ENCODE measurements around the gene SLC30A1.
"Not testable (repeated sequence)": the region's sequence is repeated elsewhere in the genome, so short reads cannot be mapped to it uniquely, and the experiment has no call there.

SLC30A1 gene

GRCh38 chr1:211541278-211541677 is 37.7 kb downstream of the SLC30A1 start:
- H3K27me3 ChIP-seq (ENCODE audit: insufficient read depth, low read length), result no peaks in the 10 kb centered on the region; the same call in 1 of the 2 replicates
- no peak overlapping the region for H3K27ac ChIP-seq (ENCODE audit: low read depth, low read length, poor library complexity, severe bottlenecking)
- no peaks in the 10 kb centered on the region; the same call in 1 of the 2 replicates for H3K36me3 ChIP-seq (ENCODE audit: insufficient read depth, low read length)
- H3K79me2 ChIP-seq (ENCODE audit: insufficient read depth, low read length), result no peaks in the 10 kb centered on the region
- no peak overlapping the region for H2AFZ ChIP-seq (ENCODE audit: low read length)
- H3K4me1 ChIP-seq (ENCODE audit: insufficient read depth, low read length, severe bottlenecking), result no peaks in the 10 kb centered on the region
- no peaks in the 10 kb centered on the region for H3K9me3 ChIP-seq (ENCODE audit: low read length)
- no peaks in the 10 kb centered on the region for H3F3A ChIP-seq (ENCODE audit: insufficient read depth, low read length)
- H3K4me2 ChIP-seq (ENCODE audit: low read length), result no peak overlapping the region
- H3K4me3 ChIP-seq (ENCODE audit: low read depth, low read length, poor library complexity, severe bottlenecking), result no peak overlapping the region
- TF ChIP-seq, protein P1, sequence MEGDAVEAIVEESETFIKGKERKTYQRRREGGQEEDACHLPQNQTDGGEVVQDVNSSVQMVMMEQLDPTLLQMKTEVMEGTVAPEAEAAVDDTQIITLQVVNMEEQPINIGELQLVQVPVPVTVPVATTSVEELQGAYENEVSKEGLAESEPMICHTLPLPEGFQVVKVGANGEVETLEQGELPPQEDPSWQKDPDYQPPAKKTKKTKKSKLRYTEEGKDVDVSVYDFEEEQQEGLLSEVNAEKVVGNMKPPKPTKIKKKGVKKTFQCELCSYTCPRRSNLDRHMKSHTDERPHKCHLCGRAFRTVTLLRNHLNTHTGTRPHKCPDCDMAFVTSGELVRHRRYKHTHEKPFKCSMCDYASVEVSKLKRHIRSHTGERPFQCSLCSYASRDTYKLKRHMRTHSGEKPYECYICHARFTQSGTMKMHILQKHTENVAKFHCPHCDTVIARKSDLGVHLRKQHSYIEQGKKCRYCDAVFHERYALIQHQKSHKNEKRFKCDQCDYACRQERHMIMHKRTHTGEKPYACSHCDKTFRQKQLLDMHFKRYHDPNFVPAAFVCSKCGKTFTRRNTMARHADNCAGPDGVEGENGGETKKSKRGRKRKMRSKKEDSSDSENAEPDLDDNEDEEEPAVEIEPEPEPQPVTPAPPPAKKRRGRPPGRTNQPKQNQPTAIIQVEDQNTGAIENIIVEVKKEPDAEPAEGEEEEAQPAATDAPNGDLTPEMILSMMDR (IDR thresholded peaks at IDR 0.05; ENCODE audit: low read length), result no peak
- TF ChIP-seq EZH2 (IDR thresholded peaks at IDR 0.05; ENCODE audit: borderline replicate concordance, low read length), result no peak
- H4K20me1 ChIP-seq (ENCODE audit: insufficient read depth, low read length), result no peaks in the 10 kb centered on the region
- no peak overlapping the region for H3K9ac ChIP-seq (ENCODE audit: low read length)
- H3K9me2 ChIP-seq (ENCODE audit: low read depth, low read length), result no peaks in the 10 kb centered on the region

GRCh38 chr1:211540824-211541223 is 38.1 kb downstream of the SLC30A1 start:
- not testable (repeated sequence) for H2AFZ ChIP-seq (ENCODE audit: low read length); H3F3A ChIP-seq (ENCODE audit: insufficient read depth, low read length); H3K9me2 ChIP-seq (ENCODE audit: low read depth, low read length); H4K20me1 ChIP-seq (ENCODE audit: insufficient read depth, low read length); H3K4me1 ChIP-seq (ENCODE audit: insufficient read depth, low read length, severe bottlenecking); H3K27me3 ChIP-seq (ENCODE audit: insufficient read depth, low read length); H3K27ac ChIP-seq (ENCODE audit: low read depth, low read length, poor library complexity, severe bottlenecking); H3K79me2 ChIP-seq (ENCODE audit: insufficient read depth, low read length); H3K9ac ChIP-seq (ENCODE audit: low read length); H3K9me3 ChIP-seq (ENCODE audit: low read length); H3K4me2 ChIP-seq (ENCODE audit: low read length); H3K4me3 ChIP-seq (ENCODE audit: low read depth, low read length, poor library complexity, severe bottlenecking); H3K36me3 ChIP-seq (ENCODE audit: insufficient read depth, low read length)

GRCh38 chr1:211538287-211538686 is 40.7 kb downstream of the SLC30A1 start:
- H3K27me3 ChIP-seq (ENCODE audit: insufficient read depth, low read length), result no peaks in the 10 kb centered on the region; the same call in 1 of the 2 replicates
- no peaks in the 10 kb centered on the region for H3K9me2 ChIP-seq (ENCODE audit: low read depth, low read length)
- H3K79me2 ChIP-seq (ENCODE audit: insufficient read depth, low read length), result no peaks in the 10 kb centered on the region
- no peaks in the 10 kb centered on the region for H3K9me3 ChIP-seq (ENCODE audit: low read length)
- no peak overlapping the region for H2AFZ ChIP-seq (ENCODE audit: low read length)
- H3K27ac ChIP-seq (ENCODE audit: low read depth, low read length, poor library complexity, severe bottlenecking), result no peak overlapping the region
- no peaks in the 10 kb centered on the region; the same call in 1 of the 2 replicates for H3K36me3 ChIP-seq (ENCODE audit: insufficient read depth, low read length)
- no peaks in the 10 kb centered on the region for H3K4me1 ChIP-seq (ENCODE audit: insufficient read depth, low read length, severe bottlenecking)
- H3K9ac ChIP-seq (ENCODE audit: low read length), result no peak overlapping the region
- no peak overlapping the region for H3K4me3 ChIP-seq (ENCODE audit: low read depth, low read length, poor library complexity, severe bottlenecking)
- H3K4me2 ChIP-seq (ENCODE audit: low read length), result no peak overlapping the region
- no peaks in the 10 kb centered on the region for H3F3A ChIP-seq (ENCODE audit: insufficient read depth, low read length)
- no peaks in the 10 kb centered on the region for H4K20me1 ChIP-seq (ENCODE audit: insufficient read depth, low read length)
- no peak for TF ChIP-seq EZH2 (IDR thresholded peaks at IDR 0.05; ENCODE audit: borderline replicate concordance, low read length)
- TF ChIP-seq, protein P1 (IDR thresholded peaks at IDR 0.05; ENCODE audit: low read length), result no peak

DNA sequence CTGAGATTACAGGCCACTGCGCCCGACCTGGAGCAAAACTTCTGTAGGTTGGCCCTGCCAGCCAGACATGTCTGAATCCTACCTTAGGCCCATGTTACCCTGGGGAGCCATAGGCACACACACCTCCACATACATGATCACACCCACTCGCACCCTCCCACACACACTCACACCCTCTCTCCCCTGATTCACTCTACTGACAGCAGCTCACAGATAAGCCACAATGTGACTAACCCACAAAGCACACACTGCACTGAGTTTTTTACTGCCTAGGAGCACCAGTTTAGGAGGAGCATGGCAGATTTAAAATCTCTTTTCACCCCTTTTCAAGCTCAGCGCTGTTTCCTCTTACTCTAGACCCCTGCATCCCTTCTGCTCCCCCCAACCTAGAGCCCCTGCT is 41.7 kb downstream of the SLC30A1 start:
- Histone ChIP-seq H3K27me3 (ENCODE audit: insufficient read depth, low read length) (no peaks in the 10 kb centered on the region; the same call in 1 of the 2 replicates), H3K9me3 (ENCODE audit: low read length) (no peaks in the 10 kb centered on the region), H3K79me2 (ENCODE audit: insufficient read depth, low read length) (no peaks in the 10 kb centered on the region), H3K4me1 (ENCODE audit: insufficient read depth, low read length, severe bottlenecking) (no peaks in the 10 kb centered on the region), H3K4me3 (ENCODE audit: low read depth, low read length, poor library complexity, severe bottlenecking) (no peak overlapping the region), H4K20me1 (ENCODE audit: insufficient read depth, low read length) (no peaks in the 10 kb centered on the region), H3K4me2 (ENCODE audit: low read length) (no peak overlapping the region), H3K36me3 (ENCODE audit: insufficient read depth, low read length) (no peaks in the 10 kb centered on the region; the same call in 1 of the 2 replicates), H3F3A (ENCODE audit: insufficient read depth, low read length) (no peaks in the 10 kb centered on the region), H3K9me2 (ENCODE audit: low read depth, low read length) (no peaks in the 10 kb centered on the region), H3K27ac (ENCODE audit: low read depth, low read length, poor library complexity, severe bottlenecking) (no peak overlapping the region), H2AFZ (ENCODE audit: low read length) (no peak overlapping the region), H3K9ac (ENCODE audit: low read length) (no peak overlapping the region)
- TF ChIP-seq EZH2 (IDR thresholded peaks at IDR 0.05; ENCODE audit: borderline replicate concordance, low read length), result no peak
- TF ChIP-seq, protein P1 (IDR thresholded peaks at IDR 0.05; ENCODE audit: low read length), result no peak

Data from OCI-LY1 (cell line).